PC-3 (cell line): Measurements from ENCODE around the gene STX8. TPM values are rescaled to one million over a fixed set of nuclear protein-coding genes. Genes with fewer than 3 reads are reported as not detected.

Source experiments
- ATAC-seq: fragments of 200-7000 bp; cut with Tn5 transposase; 2 replicates; pipeline ENCODE4 v1.9.1; 2020; ENCODE audit warnings: mild to moderate bottlenecking, moderate library complexity
- BruUV-seq: library from RNA; stranded (reverse); fragments of 400-500 nt; replicated peaks from 2 replicates; lab custom pipeline; 2021; lab: Mats Ljungman, UMichigan
- CTCF ChIA-PET: fragments of 300-600 bp; sonication (Branson Sonifier 250); formaldehyde crosslinking; loops from one replicate; lab custom pipeline; 2022; ENCODE audit warnings: antibody characterized with exemption; lab: Charles Lee
- POLR2A ChIA-PET: fragments of 300-600 bp; sonication (Branson Sonifier 250); formaldehyde crosslinking; loops from one replicate; lab custom pipeline; 2022; ENCODE audit warnings: antibody characterized with exemption; ENCODE audit not compliant: unreplicated experiment; lab: Charles Lee
- DNase-seq: peaks from one replicate; pipeline ENCODE4 v3.0.0-alpha.2; 2015
- H2AFZ ChIP-seq: fragments of 300-600 bp; sonication (generic); 2 replicates; pipeline ENCODE4 v1.6.0; 2016; ENCODE audit warnings: antibody characterized with exemption, low read length
- H3F3A ChIP-seq: fragments of 300-600 bp; sonication (generic); one replicate; pipeline ENCODE4 v1.6.0; 2017; ENCODE audit warnings: antibody characterized with exemption, low read length, control low read depth, mild to moderate bottlenecking; ENCODE audit not compliant: unreplicated experiment
- H3K27ac ChIP-seq: fragments of 300-600 bp; sonication (generic); 2 replicates; pipeline ENCODE4 v1.5.1; 2016; ENCODE audit warnings: mild to moderate bottlenecking, low read length
- H3K27me3 ChIP-seq: fragments of 300-600 bp; sonication (generic); 2 replicates; pipeline ENCODE4 v1.6.1; 2016; ENCODE audit warnings: low read length, mixed read lengths
- H3K36me3 ChIP-seq: fragments of 300-600 bp; sonication (generic); 2 replicates; pipeline ENCODE4 v1.6.1; 2016; ENCODE audit warnings: low read depth, mixed run types, low read length, mixed read lengths
- H3K4me1 ChIP-seq: fragments of 300-600 bp; sonication (generic); 2 replicates; pipeline ENCODE4 v1.5.1; 2016; ENCODE audit warnings: low read length; ENCODE audit not compliant: insufficient read depth
- H3K4me2 ChIP-seq: fragments of 300-600 bp; sonication (generic); 2 replicates; pipeline ENCODE4 v1.6.0; 2016; ENCODE audit warnings: low read length
- H3K4me3 ChIP-seq: fragments of 300-600 bp; sonication (generic); 2 replicates; pipeline ENCODE4 v1.5.1; 2016; ENCODE audit warnings: mild to moderate bottlenecking, low read length, mixed read lengths
- H3K79me2 ChIP-seq: fragments of 300-600 bp; sonication (generic); 2 replicates; pipeline ENCODE4 v1.6.1; 2017; ENCODE audit warnings: low read length, mixed read lengths
- H3K9ac ChIP-seq: fragments of 300-600 bp; sonication (generic); 2 replicates; pipeline ENCODE4 v1.6.0; 2016; ENCODE audit warnings: mild to moderate bottlenecking, low read length
- H3K9me2 ChIP-seq: fragments of 300-600 bp; sonication (generic); replicated peaks from 2 replicates; pipeline ENCODE4 v1.6.1; 2016; ENCODE audit warnings: mixed run types, low read length, mixed read lengths
- H3K9me3 ChIP-seq: fragments of 300-600 bp; sonication (generic); 2 replicates; pipeline ENCODE4 v1.6.1; 2016; ENCODE audit warnings: low read length, mixed read lengths
- H4K20me1 ChIP-seq: fragments of 300-600 bp; sonication (generic); 2 replicates; pipeline ENCODE4 v1.6.1; 2016; ENCODE audit warnings: low read length, mixed read lengths
- EZH2 ChIP-seq: fragments of 300-600 bp; sonication (generic); IDR thresholded peaks from one replicate; pipeline ENCODE4 v1.6.1; 2017; ENCODE audit warnings: antibody characterized with exemption, mild to moderate bottlenecking, low read length; ENCODE audit not compliant: unreplicated experiment
- EZH2phosphoT487 ChIP-seq: fragments of 300-600 bp; sonication (generic); IDR thresholded peaks from 2 replicates; pipeline ENCODE4 v1.6.1; 2018; ENCODE audit warnings: mild to moderate bottlenecking, antibody characterized with exemption, low read length, borderline replicate concordance
- intact Hi-C: fragments of 100-400 bp; cut with micrococcal nuclease; formaldehyde crosslinking; loops from 2 replicates; pipeline ENCODE4 v1.9.0; 2023
- total RNA-seq: library from RNA; depleted of rRNA; stranded (reverse); fragments of >200 nt; gene quantifications from 2 replicates; pipeline ENCODE4 v1.2.3, GENCODE V29; 2014
- TF ChIP-seq, protein P1 (sequence below): fragments of 300-600 bp; sonication (generic); conservative IDR thresholded peaks from 2 replicates; pipeline ENCODE4 v1.5.1; 2017; ENCODE audit warnings: antibody characterized with exemption, low read depth, mild to moderate bottlenecking, low read length

Gene STX8
- total RNA-seq, 1 experiment from 2014 or later = 57.4 TPM

DNA sequence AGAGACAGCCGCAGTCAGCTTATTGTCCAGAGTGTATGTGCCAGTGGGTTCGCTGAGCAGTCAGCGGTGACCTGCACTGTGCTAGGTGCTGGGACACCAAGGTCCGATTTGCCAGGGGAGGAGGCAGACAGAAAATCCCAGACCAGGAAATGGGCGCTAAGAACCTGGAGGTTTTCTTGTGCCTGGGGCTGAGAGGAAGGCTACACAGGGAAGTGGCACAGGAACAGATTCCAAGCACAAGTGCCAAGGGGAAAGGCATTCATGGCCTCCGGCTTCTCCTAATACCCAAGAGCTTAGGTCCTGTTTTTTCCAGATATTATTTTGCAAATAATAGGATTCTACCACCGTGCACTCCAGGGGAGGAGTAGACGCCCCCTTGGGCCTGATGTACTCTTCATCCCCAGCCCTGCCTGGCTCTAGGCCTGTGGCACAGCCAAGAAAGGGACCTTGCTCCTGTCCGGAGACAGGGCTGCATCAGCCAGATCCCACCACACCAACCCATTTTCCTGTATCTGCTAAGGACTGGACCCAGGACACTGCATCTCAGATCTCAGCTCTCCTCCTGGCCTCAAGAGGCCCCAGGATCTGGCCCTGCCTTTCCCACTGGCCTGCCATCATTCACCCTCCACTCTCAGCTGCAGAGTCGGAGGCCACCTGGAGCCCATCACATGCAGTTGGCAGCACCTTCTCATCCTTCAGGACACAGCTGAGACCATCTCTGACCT is 367.1 kb downstream of the STX8 start:
- Histone ChIP-seq H3K4me3 (no peak overlapping the region), H3K9ac (no peak overlapping the region), H2AFZ (no peak overlapping the region), H3K27ac (no peak overlapping the region), H3K4me2 (no peak overlapping the region), H3K9me2 (no peaks in the 10 kb centered on the region), H3K4me1 (no peaks in the 10 kb centered on the region; the same call in 1 of the 2 replicates), H3K27me3 (no peaks in the 10 kb centered on the region), H3K36me3 (no peaks in the 10 kb centered on the region), H3K9me3 (no peaks in the 10 kb centered on the region), H3K79me2 (no peaks in the 10 kb centered on the region), H4K20me1 (no peaks in the 10 kb centered on the region), H3F3A (no peaks in the 10 kb centered on the region)
- intact Hi-C loops = no loop called here
- ATAC-seq = no peak
- no peak for DNase-seq
- ChIA-PET POLR2A (no interaction called here), CTCF (no interaction called here)
- TF ChIP-seq EZH2phosphoT487 (no peak), EZH2 (no peak)
- TF ChIP-seq, protein P1, sequence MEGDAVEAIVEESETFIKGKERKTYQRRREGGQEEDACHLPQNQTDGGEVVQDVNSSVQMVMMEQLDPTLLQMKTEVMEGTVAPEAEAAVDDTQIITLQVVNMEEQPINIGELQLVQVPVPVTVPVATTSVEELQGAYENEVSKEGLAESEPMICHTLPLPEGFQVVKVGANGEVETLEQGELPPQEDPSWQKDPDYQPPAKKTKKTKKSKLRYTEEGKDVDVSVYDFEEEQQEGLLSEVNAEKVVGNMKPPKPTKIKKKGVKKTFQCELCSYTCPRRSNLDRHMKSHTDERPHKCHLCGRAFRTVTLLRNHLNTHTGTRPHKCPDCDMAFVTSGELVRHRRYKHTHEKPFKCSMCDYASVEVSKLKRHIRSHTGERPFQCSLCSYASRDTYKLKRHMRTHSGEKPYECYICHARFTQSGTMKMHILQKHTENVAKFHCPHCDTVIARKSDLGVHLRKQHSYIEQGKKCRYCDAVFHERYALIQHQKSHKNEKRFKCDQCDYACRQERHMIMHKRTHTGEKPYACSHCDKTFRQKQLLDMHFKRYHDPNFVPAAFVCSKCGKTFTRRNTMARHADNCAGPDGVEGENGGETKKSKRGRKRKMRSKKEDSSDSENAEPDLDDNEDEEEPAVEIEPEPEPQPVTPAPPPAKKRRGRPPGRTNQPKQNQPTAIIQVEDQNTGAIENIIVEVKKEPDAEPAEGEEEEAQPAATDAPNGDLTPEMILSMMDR = no peak
- BruUV-seq = no TSS peak

- H3K4me3 ChIP-seq = peak overlapping the region; percentile 5; the same call in 1 of the 2 replicates
- H3K4me2 ChIP-seq = peak overlapping the region; percentile 58
- ATAC-seq (peak; percentile 82), DNase-seq (peak; percentile 15)
- ChIA-PET CTCF (no interaction called here), POLR2A (no interaction called here)
- intact Hi-C loops = no loop called here
- no peaks in the 10 kb centered on the region for H3K79me2 ChIP-seq
- H3K9ac ChIP-seq = no peak overlapping the region
- no peak for TF ChIP-seq EZH2
- no peak for TF ChIP-seq EZH2phosphoT487
- TF ChIP-seq, protein P1 = no peak
- no peaks in the 10 kb centered on the region for H3K36me3 ChIP-seq
- H4K20me1 ChIP-seq = no peaks in the 10 kb centered on the region
- H3K27me3 ChIP-seq = no peaks in the 10 kb centered on the region
- H2AFZ ChIP-seq = peak overlapping the region; percentile 24; the same call in 1 of the 2 replicates
- no peaks in the 10 kb centered on the region; the same call in 1 of the 2 replicates for H3K4me1 ChIP-seq
- no peaks in the 10 kb centered on the region for H3K9me3 ChIP-seq
- no peaks in the 10 kb centered on the region for H3F3A ChIP-seq
- no peak overlapping the region for H3K27ac ChIP-seq
- no peaks in the 10 kb centered on the region for H3K9me2 ChIP-seq
- BruUV-seq = no TSS peak
These were observed 368.8 kb downstream of the STX8 start for GRCh38 chr17:9206741-9207332.

- Histone ChIP-seq H3K36me3 (no peaks in the 10 kb centered on the region), H3K9me2 (no peaks in the 10 kb centered on the region), H3K9ac (no peak overlapping the region), H3K4me3 (no peak overlapping the region), H3K79me2 (no peaks in the 10 kb centered on the region), H3K9me3 (no peaks in the 10 kb centered on the region), H4K20me1 (no peaks in the 10 kb centered on the region), H3F3A (no peaks in the 10 kb centered on the region), H2AFZ (no peak overlapping the region), H3K4me2 (no peak overlapping the region), H3K4me1 (no peaks in the 10 kb centered on the region; the same call in 1 of the 2 replicates), H3K27me3 (0 out of 2 replicates have a peak, but pooled peaks cover 3% of the 10 kb centered on the region), H3K27ac (no peak overlapping the region)
- CTCF ChIA-PET = no interaction called here
- intact Hi-C loops = no loop called here
- ATAC-seq (no peak), DNase-seq (no peak)
- no TSS peak for BruUV-seq
- POLR2A ChIA-PET = no interaction called here
- TF ChIP-seq EZH2 (no peak), EZH2phosphoT487 (no peak)
- TF ChIP-seq, protein P1 = no peak
These were observed 369.3 kb downstream of the STX8 start for GRCh38 chr17:9206410-9206703.
